Gastrocnemius medialis (tissue), 4 donors: ENCODE results near the gene ECM1.

ENCODE experiments used
- CTCF ChIP-seq, 5 experiments: fragments of 450-650 bp in 3 of 5; fragments of 200-600 bp in 2 of 5; sonication (generic) in 2 of 5; IDR thresholded peaks in 4 of 5; conservative IDR thresholded peaks in 1 of 5; 1 replicate in 4 of 5; 2 replicates in 1 of 5; pipeline ENCODE4 v1.5.1; 2016 to 2019; ENCODE audit warnings: antibody characterized with exemption in 5 of 5, mild to moderate bottlenecking in 3 of 5, moderate library complexity in 3 of 5
- POLR2A ChIP-seq, 2 donors: fragments of 450-650 bp; IDR thresholded peaks; one replicate each; pipeline ENCODE4 v1.6.1; 2017; ENCODE audit warnings: antibody characterized with exemption in 2 of 2, mild to moderate bottlenecking in 2 of 2, moderate library complexity in 2 of 2

DNA sequence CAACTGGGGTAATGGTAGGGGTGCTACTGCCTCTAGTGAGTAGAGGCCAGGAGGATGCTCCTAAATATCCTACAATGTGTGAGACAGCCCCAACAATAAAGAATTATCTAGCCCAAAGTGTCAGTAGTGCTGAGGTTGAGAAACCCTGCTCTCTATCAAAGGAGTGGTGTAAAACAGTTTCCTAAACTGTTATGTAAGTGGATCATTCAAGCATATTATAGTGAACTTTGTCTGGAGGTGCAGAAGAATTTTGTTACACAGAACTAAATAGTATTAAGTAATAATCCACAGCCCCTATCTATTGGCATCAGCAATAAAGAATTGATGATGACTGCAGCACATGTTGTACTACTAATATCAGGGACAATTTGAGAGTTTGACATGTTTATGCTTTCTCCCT is 40.9 kb upstream of the ECM1 start:
- TF ChIP-seq CTCF (IDR thresholded peaks at IDR 0.05 in 4 of 5, conservative IDR thresholded peaks at IDR 0.05 in 1 of 5) (no peak), POLR2A (IDR thresholded peaks at IDR 0.05) (no peak)
